GM20431 (cell line): ENCODE results near the gene AFF1.
"Not testable (repeated sequence)": the region's sequence is repeated elsewhere in the genome, so short reads cannot be mapped to it uniquely, and the experiment has no call there.

Experiments
- in situ Hi-C: fragments of 300-500 bp; cut with MseI, MboI; formaldehyde crosslinking; loops from one replicate; pipeline ENCODE4 v1.15.0; 2020; ENCODE audit warnings: low sequenced_read_pairs; ENCODE audit not compliant: unreplicated experiment

Gene AFF1

GRCh38 chr4:87126056-87126455 lies 191.2 kb downstream of the AFF1 start:
- in situ Hi-C loops = no loop called here

- in situ Hi-C loops = no loop called here
These were observed 193.3 kb downstream of the AFF1 start for GRCh38 chr4:87128006-87128705.

- in situ Hi-C loops = no loop called here
These were observed 194.9 kb downstream of the AFF1 start for GRCh38 chr4:87129681-87130080.

- in situ Hi-C loops = no loop called here
These were observed 196.3 kb downstream of the AFF1 start for GRCh38 chr4:87130985-87131703.

- in situ Hi-C loops = no loop called here
These were observed 197.2 kb downstream of the AFF1 start for GRCh38 chr4:87132035-87132434.

GRCh38 chr4:87133183-87133582 lies 198.4 kb downstream of the AFF1 start:
- in situ Hi-C loops = no loop called here

- in situ Hi-C loops = no loop called here
These were observed 199.3 kb downstream of the AFF1 start for GRCh38 chr4:87134122-87134521.

- in situ Hi-C loops = no loop called here
These were observed 206.6 kb downstream of the AFF1 start for GRCh38 chr4:87141428-87141827.

GRCh38 chr4:87144356-87144755 lies 209.5 kb downstream of the AFF1 start:
- in situ Hi-C loops = no loop called here

- in situ Hi-C loops = not testable (repeated sequence)
These were observed 211.1 kb downstream of the AFF1 start for GRCh38 chr4:87145934-87146333.

GRCh38 chr4:87147116-87147515 lies 212.3 kb downstream of the AFF1 start:
- in situ Hi-C loops = no loop called here

- in situ Hi-C loops = no loop called here
These were observed 215.9 kb downstream of the AFF1 start for GRCh38 chr4:87150498-87151261.

- in situ Hi-C loops = no loop called here
These were observed 216.9 kb downstream of the AFF1 start for GRCh38 chr4:87151730-87152129.

- in situ Hi-C loops = no loop called here
These were observed 217.7 kb downstream of the AFF1 start for GRCh38 chr4:87152310-87153041.

GRCh38 chr4:87153078-87153870 lies 218.5 kb downstream of the AFF1 start:
- in situ Hi-C loops = no loop called here

- in situ Hi-C loops = no loop called here
These were observed 231.1 kb downstream of the AFF1 start for GRCh38 chr4:87165892-87166291.

GRCh38 chr4:87166296-87166854 lies 231.6 kb downstream of the AFF1 start:
- in situ Hi-C loops = no loop called here

GRCh38 chr4:87171944-87172343 lies 237.1 kb downstream of the AFF1 start:
- in situ Hi-C loops = no loop called here

- in situ Hi-C loops = no loop called here
These were observed 239.9 kb downstream of the AFF1 start for GRCh38 chr4:87174672-87175071.
